GM21526 (cell line): ENCODE data around the gene SSTR1.
"Not testable (repeated sequence)": the region's sequence is repeated elsewhere in the genome, so short reads cannot be mapped to it uniquely, and the experiment has no call there.

ENCODE experiments used
- ATAC-seq: cut with Tn5 transposase; IDR thresholded peaks from one replicate; pipeline ENCODE4 v1.9.1; 2021; ENCODE audit warnings: moderate library complexity; ENCODE audit not compliant: unreplicated experiment, low FRiP score

Gene SSTR1

GRCh38 chr14:38207736-38208617, at the start of gene SSTR1:
TSS of gene SSTR1 (plus strand) at chr14:38207904. CDS start at chr14:38209390, 1,486 bp downstream.
- no peak for ATAC-seq

- no peak for ATAC-seq
Measured at GRCh38 chr14:38158468-38158867, 49.2 kb upstream of the SSTR1 start.

GRCh38 chr14:38168416-38168815, 39.3 kb upstream of the SSTR1 start:
- ATAC-seq = no peak

- no peak for ATAC-seq
Measured at GRCh38 chr14:38171197-38171596, 36.5 kb upstream of the SSTR1 start.

- ATAC-seq = no peak
Measured at GRCh38 chr14:38174711-38175110, 33.0 kb upstream of the SSTR1 start.

- ATAC-seq = no peak
Measured at GRCh38 chr14:38175658-38176057, 32.0 kb upstream of the SSTR1 start.

GRCh38 chr14:38176379-38176778, 31.3 kb upstream of the SSTR1 start:
- ATAC-seq = no peak

GRCh38 chr14:38184132-38184531, 23.6 kb upstream of the SSTR1 start:
- no peak for ATAC-seq

GRCh38 chr14:38185671-38186070, 22.0 kb upstream of the SSTR1 start:
- ATAC-seq = no peak

- no peak for ATAC-seq
Measured at GRCh38 chr14:38186216-38186615, 21.5 kb upstream of the SSTR1 start.

GRCh38 chr14:38187528-38187927, 20.2 kb upstream of the SSTR1 start:
- ATAC-seq = no peak

- ATAC-seq = no peak
Measured at GRCh38 chr14:38189930-38190726, 17.6 kb upstream of the SSTR1 start.

GRCh38 chr14:38190846-38191245, 16.9 kb upstream of the SSTR1 start:
- not testable (repeated sequence) for ATAC-seq

GRCh38 chr14:38191491-38191890, 16.2 kb upstream of the SSTR1 start:
- ATAC-seq = not testable (repeated sequence)

- ATAC-seq = no peak
Measured at GRCh38 chr14:38197001-38197783, 10.5 kb upstream of the SSTR1 start.

GRCh38 chr14:38197784-38198335, 9.8 kb upstream of the SSTR1 start:
- ATAC-seq = no peak

- ATAC-seq = no peak
Measured at GRCh38 chr14:38198425-38198824, 9.3 kb upstream of the SSTR1 start.

GRCh38 chr14:38199076-38199475, 8.6 kb upstream of the SSTR1 start:
- ATAC-seq = no peak

- no peak for ATAC-seq
Measured at GRCh38 chr14:38199739-38200138, 8.0 kb upstream of the SSTR1 start.

GRCh38 chr14:38201137-38201828, 6.4 kb upstream of the SSTR1 start:
- ATAC-seq = no peak
